Measurements from ENCODE around the gene PCYOX1L.
"Not testable (repeated sequence)": the region's sequence is repeated elsewhere in the genome, so short reads cannot be mapped to it uniquely, and the experiment has no call there.

Gene PCYOX1L

DNA sequence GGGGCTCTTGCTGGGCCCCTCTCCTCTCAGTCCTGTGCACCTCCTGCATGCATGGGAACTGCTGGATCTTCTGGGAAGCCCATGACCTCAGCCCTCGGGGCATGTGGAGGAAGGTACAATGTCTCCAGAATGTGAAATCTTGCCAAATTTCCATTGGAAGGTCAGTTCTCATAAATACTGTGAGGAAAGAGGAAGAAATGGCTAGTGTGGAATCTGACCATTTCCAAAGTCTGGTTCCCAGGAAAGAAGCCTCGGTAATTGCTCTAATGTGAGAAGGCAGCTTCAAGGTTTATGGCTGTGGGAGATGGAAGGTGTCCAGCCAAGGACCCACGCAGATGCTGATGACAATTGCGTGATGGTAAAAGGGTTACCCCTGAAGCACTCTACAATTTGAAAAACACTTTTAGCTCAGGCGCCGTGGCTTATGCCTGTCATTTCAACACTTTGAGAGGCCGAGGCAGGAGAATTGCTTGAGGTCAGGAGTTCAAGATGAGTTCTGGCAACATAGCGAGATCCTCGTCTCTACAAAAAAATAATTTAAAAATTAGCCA lies 29.3 kb downstream of the PCYOX1L start:
- DNase-seq (ENCODE audit: low spot score), result no peak

DNA sequence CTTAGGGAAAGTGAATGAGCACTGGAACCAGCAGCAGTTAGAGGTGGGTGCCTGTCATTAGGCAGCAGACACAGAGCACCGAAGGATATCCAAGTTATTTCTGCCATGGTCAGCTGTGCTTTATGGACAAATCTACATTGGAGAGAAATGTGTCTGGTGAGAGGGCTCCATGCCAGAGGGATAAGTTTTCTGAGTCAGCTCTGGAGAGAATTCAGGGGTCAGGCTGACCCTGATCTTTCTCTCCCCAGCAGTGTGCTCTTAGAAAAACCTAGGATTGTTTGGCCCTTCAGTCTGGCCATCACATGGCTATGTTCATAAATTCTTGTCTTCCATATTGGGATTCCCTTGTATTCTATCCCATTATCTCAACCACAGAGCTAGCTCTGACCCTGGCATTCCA lies 30.1 kb downstream of the PCYOX1L start:
- no peak for DNase-seq (ENCODE audit: low spot score)

- no peak for DNase-seq (ENCODE audit: low spot score)
These were observed 30.8 kb downstream of the PCYOX1L start for GRCh38 chr5:149388498-149389190.

GRCh38 chr5:149389552-149390495 lies 32.0 kb downstream of the PCYOX1L start:
- DNase-seq (ENCODE audit: low spot score), result no peak

- DNase-seq (ENCODE audit: low spot score), result not testable (repeated sequence)
These were observed 33.2 kb downstream of the PCYOX1L start for GRCh38 chr5:149391076-149391475.

- DNase-seq (ENCODE audit: low spot score), result no peak
These were observed 33.7 kb downstream of the PCYOX1L start for GRCh38 chr5:149391524-149391923.

DNA sequence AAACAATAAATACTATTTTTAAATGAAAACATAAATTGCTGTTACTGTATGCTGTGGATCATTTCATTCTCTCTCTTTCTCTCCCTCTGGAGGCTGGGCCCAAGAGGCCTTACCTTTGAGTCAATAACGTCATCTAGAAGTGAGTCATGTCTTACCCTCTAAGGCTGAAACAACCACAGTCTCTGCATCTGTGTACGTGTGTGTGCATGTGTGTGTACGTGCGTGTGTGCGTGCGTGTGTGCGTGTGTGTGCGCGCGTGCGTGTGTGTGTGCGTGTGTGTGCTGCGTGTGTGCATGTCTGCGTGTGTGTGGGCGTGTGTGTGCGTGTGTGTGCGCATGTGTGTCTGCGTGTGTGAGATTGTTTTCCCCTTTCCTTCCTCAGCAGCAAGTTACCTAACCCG lies 34.9 kb downstream of the PCYOX1L start:
- no peak for DNase-seq (ENCODE audit: low spot score)

DNA sequence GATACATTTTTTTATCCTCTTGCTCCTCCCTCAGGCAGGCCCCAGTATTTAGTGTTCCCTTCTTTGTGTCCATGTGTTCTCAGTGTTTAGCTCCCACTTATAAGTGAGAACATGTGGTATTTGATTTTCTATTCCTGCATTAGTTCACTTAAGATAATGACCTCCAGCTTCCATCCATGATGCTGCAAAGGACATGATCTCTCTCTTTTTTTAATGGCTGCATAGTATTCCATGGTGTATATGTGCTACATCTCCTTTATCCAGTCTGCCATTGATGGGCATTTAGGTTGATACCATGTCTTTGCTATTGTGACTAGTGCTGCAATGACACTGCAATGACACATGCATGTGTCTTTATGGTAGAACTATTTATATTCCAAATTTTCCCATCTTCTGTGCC lies 37.1 kb downstream of the PCYOX1L start:
- DNase-seq (ENCODE audit: low spot score), result not testable (repeated sequence)

DNA sequence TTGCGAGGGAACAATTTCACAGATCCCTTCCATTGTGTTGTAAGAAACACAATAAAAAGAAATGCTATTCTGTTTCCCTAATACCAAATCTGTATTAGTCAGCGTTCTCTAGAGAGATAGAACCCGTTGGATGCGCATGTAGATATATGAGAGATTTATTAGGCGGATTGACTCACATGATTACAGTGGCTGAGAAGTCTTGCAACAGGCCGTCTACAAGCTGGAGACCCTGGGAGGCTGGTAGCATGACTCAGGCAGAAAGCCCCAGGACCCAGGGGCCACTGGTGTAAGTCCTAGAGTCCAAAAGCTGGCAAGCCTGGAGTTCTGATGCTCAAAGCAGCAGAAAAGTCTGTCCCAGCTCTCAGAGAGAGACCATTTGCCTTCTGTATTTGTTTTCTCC lies 39.7 kb downstream of the PCYOX1L start:
- no peak for DNase-seq (ENCODE audit: low spot score)

- not testable (repeated sequence) for DNase-seq (ENCODE audit: low spot score)
These were observed 41.0 kb downstream of the PCYOX1L start for GRCh38 chr5:149398747-149399266.

DNA sequence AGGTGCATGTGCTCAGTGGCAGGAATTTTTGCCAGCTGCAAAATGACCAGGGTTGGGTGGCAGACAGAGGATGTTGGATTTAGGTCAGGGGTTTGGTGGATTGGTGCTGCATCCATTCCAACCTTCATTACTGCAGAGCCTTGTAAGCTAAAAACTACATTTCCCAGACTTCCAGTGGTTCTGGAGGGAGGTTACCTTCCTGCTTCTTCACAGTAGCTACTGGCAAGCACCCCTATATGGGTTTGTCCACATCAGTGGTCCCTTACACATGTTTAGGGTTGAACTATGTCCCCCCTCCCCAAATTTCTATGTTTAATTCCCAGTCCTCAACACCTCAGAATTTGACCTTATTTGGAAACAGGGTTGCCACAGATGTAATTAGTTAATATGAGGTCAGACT lies 41.9 kb downstream of the PCYOX1L start:
- no peak for DNase-seq (ENCODE audit: low spot score)

- no peak for DNase-seq (ENCODE audit: low spot score)
These were observed 42.5 kb downstream of the PCYOX1L start for GRCh38 chr5:149400304-149400703.

DNA sequence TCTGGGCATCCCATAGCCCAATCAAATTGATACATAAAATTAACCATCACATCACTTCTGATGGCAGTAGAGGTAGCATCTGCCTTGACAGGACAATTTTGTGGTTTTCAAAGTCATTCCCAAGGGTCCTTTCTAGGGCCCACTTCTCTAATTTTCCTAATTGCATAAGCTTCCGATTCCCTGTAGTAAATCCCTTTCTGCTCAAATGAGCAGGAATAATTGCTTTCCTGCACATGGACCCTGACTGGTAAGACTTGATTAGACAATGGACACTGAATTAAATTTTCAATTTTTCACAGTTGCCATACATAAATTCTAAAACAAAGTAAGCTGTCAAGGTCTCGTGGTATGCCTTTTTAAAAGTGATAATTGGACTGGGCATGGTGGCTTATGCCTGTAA lies 43.2 kb downstream of the PCYOX1L start:
- DNase-seq (ENCODE audit: low spot score), result no peak

- no peak for DNase-seq (ENCODE audit: low spot score)
These were observed 44.4 kb downstream of the PCYOX1L start for GRCh38 chr5:149402291-149402690.

DNA sequence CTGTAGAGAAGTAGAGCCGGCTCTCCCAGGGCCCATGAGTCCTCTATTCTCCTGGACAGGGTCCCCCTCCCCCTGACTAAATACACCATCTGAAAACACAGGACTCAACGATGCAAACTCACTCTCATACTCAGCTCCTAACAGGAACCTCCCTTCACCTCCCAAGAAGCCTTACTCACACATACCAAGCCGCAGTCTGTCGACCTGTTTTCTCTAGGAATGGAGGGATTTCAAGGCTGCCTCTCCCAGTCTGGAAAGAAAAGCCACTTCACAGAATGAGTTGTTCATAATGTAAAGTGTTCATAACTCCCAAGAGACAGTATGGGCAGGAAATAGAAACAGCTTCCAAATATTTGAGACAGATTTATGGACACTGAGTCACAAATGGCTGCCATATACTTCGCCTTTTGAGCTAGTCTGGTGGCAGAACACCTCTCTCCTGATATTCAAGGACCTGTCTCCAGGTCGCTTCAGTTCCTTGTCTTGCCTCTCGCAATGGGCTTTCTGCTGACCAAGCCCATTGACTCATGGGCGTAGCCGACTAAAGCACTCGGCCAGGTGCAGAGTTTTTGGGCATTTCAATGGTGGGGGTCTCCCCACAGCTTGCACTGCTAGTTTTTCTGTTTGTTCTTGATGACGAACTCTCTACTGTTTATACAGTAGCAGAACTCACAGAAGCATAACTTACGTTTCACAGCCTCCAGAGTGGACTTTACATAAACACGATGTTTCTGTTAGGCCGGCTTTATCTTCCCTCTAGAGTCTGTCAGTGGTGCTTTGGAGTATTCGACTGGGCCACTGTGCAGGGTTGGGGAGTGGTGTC lies 46.3 kb downstream of the PCYOX1L start:
- DNase-seq (ENCODE audit: low spot score), result no peak

DNA sequence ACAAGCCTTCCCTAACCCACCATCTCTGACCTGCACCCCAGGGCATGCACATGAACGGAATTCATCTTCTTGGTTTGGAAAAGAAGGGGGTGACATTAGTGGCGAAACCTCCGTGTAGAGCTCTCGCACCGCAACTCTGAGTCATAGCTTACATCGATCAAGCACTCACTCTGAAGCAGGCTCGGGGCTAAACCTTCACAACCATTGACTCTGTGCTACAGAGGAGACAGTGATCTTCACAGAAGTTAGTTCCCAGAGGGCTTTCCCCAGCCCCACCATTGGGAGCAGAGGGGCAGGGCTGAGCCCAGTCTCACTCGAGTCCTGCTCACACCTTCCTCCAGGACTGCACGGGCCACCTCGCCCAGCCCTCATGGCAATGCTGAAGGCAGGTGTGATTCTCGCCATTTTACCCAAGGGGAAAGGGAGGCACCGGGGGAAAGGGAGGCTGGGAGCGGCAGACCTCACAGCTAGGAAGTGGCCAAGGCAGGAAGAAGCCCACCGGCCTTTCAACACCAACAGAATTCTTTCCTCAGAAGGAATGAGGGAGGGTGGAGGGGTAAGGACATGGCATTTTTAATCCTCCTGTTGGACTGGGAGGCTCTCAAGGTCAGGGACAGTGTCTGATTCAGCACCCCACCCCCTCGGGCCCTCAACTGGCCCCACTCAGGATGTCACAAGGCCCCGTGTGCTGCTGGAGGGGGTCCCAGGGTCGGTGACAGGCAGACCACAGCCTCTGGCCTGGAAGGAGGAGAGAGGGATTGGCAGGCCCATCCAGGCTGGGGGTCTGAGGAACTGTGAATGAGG lies 47.1 kb downstream of the PCYOX1L start:
- DNase-seq (ENCODE audit: low spot score), result no peak

- DNase-seq (ENCODE audit: low spot score), result no peak
These were observed 47.8 kb downstream of the PCYOX1L start for GRCh38 chr5:149405550-149406202.

- no peak for DNase-seq (ENCODE audit: low spot score)
These were observed 48.5 kb downstream of the PCYOX1L start for GRCh38 chr5:149406203-149406978.

GRCh38 chr5:149406979-149407306 lies 49.1 kb downstream of the PCYOX1L start:
- no peak for DNase-seq (ENCODE audit: low spot score)
